GM19397 (cell line): Measurements from ENCODE around the gene EPHA6.
"Not testable (repeated sequence)": the region's sequence is repeated elsewhere in the genome, so short reads cannot be mapped to it uniquely, and the experiment has no call there.

Experiments
- ATAC-seq: cut with Tn5 transposase; IDR thresholded peaks from one replicate; pipeline ENCODE4 v1.9.1; 2021; ENCODE audit warnings: mild to moderate bottlenecking, moderate library complexity; ENCODE audit not compliant: unreplicated experiment

Gene EPHA6

GRCh38 chr3:97575742-97576141 lies 761.3 kb downstream of the EPHA6 start:
- ATAC-seq = no peak

DNA sequence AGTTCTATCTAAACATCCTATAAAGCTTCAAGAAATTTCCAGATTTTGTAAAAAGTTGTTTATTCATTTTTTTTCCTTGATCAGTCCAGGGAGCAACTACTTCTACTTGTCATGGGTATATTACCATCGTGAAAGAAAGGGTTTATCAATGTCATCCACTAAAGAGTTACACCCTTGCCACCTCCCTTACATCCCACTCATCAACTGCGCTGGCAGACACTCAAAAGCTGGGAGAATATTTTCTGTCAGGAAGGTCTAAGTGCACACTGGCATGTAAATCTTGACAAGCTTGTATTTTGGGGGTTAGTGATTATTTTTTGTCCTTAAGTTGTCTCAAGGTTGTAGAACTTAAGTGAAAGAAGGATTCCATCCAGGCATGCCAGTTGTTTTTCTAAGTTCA lies 761.8 kb downstream of the EPHA6 start:
- ATAC-seq = no peak

- ATAC-seq = no peak
These were observed 765.0 kb downstream of the EPHA6 start for GRCh38 chr3:97579365-97579764.

GRCh38 chr3:97610626-97611025 lies 796.2 kb downstream of the EPHA6 start:
- no peak for ATAC-seq

DNA sequence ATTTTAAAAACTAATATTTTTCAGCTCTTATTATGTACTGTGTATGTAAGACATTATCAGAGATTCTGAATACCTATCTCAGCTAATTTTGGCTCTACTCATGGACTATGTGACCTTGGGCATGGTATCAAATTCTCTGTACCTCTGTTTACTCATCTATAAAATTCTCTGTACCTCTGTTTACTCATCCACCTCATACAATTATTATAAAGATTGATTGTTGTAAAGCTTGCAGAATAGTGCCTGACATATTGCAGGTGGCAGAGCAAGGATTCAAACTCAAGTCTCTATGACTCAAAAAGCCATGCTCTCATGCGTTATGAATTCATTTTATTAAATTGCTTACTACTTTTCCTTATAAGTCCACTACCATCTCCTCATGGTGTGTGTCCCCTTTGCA lies 798.2 kb downstream of the EPHA6 start:
- ATAC-seq = no peak

DNA sequence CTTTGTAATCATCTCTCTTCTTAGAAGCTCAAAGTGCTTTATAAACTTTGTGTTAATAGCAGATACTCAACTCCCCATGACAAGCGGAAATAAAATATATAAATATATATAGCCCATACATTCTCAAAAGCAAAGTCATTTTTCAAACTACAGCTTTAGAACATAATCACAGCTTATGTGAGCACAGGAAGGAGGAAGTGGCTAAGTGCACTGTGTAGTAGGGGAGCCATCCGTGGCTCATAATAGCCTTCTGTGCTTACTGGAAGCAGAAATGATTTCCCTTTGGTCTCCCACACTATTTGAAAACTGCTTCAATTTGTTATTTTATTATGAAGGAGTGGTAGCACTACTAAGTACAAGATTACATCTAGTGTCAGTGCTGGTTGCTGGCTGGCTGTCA lies 798.7 kb downstream of the EPHA6 start:
- ATAC-seq = no peak

DNA sequence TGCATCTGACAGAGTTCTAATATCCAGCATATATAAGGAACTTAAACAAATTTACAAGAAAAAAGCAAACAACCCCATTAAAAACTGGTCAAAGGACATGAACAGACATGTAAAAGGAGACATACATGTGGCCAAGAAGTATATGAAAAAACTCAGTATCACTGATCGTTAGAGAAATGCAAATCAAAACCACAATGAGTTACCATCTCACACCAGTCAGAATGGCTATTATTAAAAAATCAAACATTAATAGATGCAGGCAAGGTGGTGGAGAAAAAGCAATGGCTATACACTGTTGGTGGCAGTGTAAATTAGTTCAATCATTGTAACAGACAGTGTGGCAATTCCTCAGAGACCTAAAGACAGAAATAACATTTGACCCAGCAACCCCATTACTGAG lies 806.1 kb downstream of the EPHA6 start:
- not testable (repeated sequence) for ATAC-seq

GRCh38 chr3:97636465-97636864 lies 822.1 kb downstream of the EPHA6 start:
- ATAC-seq = no peak

GRCh38 chr3:97646932-97647331 lies 832.5 kb downstream of the EPHA6 start:
- no peak for ATAC-seq

DNA sequence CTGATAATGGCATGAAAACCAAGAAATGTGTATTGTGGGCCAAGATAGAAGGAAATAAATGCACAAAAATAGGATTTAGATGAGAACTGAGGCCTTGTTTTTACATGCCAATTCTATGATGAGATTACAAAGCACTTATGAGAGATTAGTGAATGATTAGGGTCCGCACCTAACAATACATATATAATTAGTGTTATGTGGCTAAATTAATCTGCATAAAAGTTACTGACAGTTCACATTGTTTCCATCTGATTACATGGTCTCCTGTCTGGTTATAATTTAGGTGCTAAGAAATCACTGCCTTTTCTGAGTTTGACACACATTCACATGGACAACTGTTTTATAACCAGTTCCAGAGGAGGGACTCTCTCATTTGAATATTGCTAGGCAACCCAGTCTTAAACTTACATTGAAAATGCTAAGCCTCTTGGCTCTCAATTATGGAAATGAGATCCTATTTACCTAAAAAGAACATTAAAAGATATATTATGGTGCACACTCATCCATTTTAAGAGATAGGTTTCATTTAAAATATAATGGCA lies 833.1 kb downstream of the EPHA6 start:
- ATAC-seq = no peak

DNA sequence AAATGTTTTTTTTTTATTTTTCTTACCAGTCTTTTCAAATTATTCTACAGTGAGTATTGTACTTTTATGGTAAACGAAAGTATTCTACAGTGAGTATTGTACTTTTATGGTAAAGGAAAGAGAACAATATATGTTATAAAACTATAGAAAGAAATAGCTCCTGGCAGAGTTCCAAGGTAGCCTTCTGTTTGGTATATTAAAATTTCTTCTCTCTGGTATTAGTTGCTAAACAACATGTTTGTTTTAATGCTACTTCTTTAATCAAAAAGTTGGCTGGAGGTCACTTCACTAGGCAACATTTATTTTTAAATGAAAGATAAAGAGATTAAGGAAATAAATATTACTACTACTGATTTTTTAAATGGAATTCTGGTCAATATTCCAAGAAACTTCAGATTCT lies 841.6 kb downstream of the EPHA6 start:
- no peak for ATAC-seq

DNA sequence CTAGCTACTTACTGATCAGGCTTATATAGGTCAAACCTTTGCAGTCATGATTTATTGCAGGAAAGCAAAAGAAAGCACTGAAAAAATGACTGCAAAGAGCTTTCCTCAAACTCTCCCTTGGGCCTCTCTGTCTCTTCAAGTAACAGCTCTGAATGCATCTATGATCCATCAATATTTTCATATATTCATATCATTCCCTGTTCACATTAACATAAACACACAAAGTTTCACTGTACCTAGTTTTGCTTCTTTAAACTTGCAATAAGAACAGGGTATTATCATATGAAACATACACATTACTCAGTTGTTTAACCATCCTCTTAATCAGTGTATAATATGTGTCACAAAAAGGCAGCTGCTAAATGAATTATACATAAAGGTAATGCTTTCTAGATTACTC lies 842.2 kb downstream of the EPHA6 start:
- ATAC-seq = no peak

- no peak for ATAC-seq
These were observed 844.4 kb downstream of the EPHA6 start for GRCh38 chr3:97658668-97659285.

DNA sequence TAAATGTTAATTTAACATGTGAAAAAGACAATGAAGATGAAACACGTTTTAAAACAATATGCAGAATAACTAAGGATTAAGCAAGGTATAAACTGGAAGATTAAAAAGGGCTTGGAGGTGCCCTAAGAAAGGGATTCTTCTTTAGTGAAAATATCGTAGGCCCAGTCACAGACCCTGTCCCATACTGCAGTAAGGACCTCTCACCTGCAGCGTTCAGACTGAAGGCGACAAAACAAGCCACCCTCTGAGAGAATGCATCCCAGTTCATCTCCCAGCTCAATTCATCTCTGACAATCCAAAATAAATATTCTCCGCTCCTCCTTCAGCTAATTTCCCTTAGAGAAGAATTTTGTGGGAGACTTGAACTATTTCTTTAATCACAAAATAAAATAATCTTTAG lies 847.9 kb downstream of the EPHA6 start:
- no peak for ATAC-seq

DNA sequence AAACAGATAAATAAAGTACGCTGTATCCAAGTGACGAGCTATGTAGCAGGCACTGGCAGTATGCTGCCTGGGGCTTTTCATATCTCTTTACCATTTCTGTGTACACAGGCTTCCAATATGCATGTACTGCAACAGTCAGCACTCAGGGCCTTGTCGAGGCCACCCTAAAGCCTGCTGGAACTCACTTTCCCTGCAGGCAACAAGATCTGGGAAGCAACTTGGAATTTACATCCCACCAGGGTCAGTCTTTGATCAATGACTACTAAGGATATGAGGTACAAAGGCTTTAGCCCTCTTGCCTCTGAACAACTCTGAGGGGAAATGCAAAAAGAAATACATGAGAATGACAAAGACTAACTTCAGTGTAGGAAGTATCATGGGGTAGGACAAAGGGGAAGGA lies 848.4 kb downstream of the EPHA6 start:
- no peak for ATAC-seq

GRCh38 chr3:97665896-97666295 lies 851.5 kb downstream of the EPHA6 start:
- ATAC-seq = no peak

- no peak for ATAC-seq
These were observed 856.6 kb downstream of the EPHA6 start for GRCh38 chr3:97670952-97671351.

DNA sequence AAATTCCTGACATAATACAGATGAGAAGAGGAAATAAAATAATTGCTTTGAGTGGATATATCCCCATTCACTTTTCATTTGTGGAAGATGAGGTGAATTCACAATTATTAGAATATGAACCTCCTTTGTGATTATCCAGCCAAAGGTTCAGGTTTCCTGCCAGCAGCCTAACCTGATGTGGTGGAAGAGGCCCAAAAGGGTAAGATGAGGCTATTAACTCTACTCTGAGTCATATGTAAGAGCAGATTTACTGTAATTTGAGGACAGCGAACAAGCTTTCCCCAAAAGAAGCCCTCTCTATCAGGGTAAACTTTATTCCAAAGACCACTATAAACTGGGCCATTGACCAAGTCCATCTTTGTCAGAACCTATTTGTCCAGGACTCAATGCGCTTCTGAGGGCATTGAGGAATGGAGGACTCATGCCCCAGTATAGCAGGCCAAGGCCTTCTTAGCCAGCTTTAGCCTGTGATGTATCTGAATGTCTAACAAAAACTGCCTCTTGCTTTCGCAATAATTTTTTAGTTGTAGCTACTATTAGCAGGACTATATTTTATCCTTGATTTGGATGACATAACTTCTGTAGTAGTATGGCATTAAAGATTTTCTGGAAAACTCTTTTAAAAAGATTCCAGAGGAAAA lies 859.1 kb downstream of the EPHA6 start:
- ATAC-seq = no peak

GRCh38 chr3:97674461-97674860 lies 860.1 kb downstream of the EPHA6 start:
- ATAC-seq = no peak

DNA sequence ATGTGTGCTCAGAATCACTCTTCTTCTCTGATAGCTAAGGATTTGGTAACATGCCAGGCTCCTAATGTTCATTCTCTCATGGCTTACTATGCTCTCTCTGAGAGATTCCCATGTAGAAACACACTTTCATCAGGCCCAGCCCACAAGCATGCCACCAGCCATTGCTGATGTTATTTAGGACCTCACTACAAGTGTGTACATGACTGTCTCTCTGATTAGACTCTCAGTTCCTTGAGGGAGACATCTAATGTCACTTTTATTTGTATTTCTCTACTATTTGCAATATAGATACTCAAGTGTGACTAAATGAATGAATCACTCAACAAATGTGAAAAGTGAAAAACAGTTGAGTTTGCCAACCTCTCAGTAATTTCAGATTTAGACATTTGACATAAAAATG lies 865.8 kb downstream of the EPHA6 start:
- no peak for ATAC-seq

GRCh38 chr3:97680696-97681095 lies 866.3 kb downstream of the EPHA6 start:
- ATAC-seq = no peak

- ATAC-seq = no peak
These were observed 870.1 kb downstream of the EPHA6 start for GRCh38 chr3:97684490-97684889.

DNA sequence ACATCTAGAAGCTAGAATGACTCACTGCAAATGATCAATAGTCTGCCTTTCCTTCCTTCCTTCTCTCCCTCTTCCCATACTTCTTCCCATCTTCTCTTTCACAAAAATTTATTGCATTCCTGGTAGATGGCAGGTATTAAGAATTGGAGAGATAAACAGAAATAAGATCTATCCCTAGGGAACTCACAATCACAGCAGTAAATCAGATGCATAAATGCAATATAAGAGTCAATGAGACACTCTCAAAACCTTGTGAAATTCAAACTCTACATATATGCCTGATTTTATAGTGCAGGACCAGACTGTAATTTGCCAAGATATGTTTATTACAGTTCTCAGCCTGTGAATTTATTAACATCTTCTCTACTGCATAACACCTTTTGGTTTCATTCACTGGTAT lies 871.9 kb downstream of the EPHA6 start:
- no peak for ATAC-seq
